Loucy (cell line): ENCODE results near the gene MYL7.

Source experiments
- H2AFZ ChIP-seq: fragments of 200-600 bp; sonication (generic); 2 replicates; pipeline ENCODE4 v1.6.0; 2016; ENCODE audit warnings: antibody characterized with exemption, mild to moderate bottlenecking, low read length, moderate library complexity
- H3F3A ChIP-seq: fragments of 200-600 bp; 2 replicates; pipeline ENCODE4 v1.6.0; 2016; ENCODE audit warnings: antibody characterized with exemption, low read depth, mild to moderate bottlenecking
- H3K27me3 ChIP-seq: fragments of 200-600 bp; sonication (generic); 2 replicates; pipeline ENCODE4 v1.6.1; 2014; ENCODE audit warnings: low read length, mild to moderate bottlenecking; ENCODE audit not compliant: insufficient read depth, poor library complexity, severe bottlenecking
- H3K36me3 ChIP-seq: fragments of 200-600 bp; sonication (generic); 2 replicates; pipeline ENCODE4 v1.6.1; 2016; ENCODE audit warnings: low read length; ENCODE audit not compliant: insufficient read depth
- H3K4me1 ChIP-seq: fragments of 200-600 bp; sonication (generic); 2 replicates; pipeline ENCODE4 v1.5.1; 2014; ENCODE audit warnings: low read length, mild to moderate bottlenecking; ENCODE audit not compliant: insufficient read depth, poor library complexity, severe bottlenecking
- H3K4me2 ChIP-seq: fragments of 200-600 bp; sonication (generic); 2 replicates; pipeline ENCODE4 v1.6.0; 2014; ENCODE audit warnings: antibody characterized with exemption, low read length, low read depth, mild to moderate bottlenecking; ENCODE audit not compliant: poor library complexity, severe bottlenecking
- H3K4me3 ChIP-seq: fragments of 200-600 bp; sonication (generic); 2 replicates; pipeline ENCODE4 v1.5.1; 2014; ENCODE audit warnings: low read length, mild to moderate bottlenecking, mixed read lengths; ENCODE audit not compliant: poor library complexity, severe bottlenecking
- H3K79me2 ChIP-seq: fragments of 200-600 bp; sonication (generic); 2 replicates; pipeline ENCODE4 v1.6.1; 2014; ENCODE audit warnings: low read length; ENCODE audit not compliant: insufficient read depth
- H3K9ac ChIP-seq: fragments of 200-600 bp; sonication (generic); 2 replicates; pipeline ENCODE4 v1.6.0; 2014; ENCODE audit warnings: mild to moderate bottlenecking, low read depth, low read length, moderate library complexity; ENCODE audit not compliant: poor library complexity, severe bottlenecking
- H3K9me2 ChIP-seq: fragments of 200-600 bp; sonication (generic); replicated peaks from 2 replicates; pipeline ENCODE4 v1.6.1; 2016; ENCODE audit warnings: low read depth, low read length, mixed read lengths
- H3K9me3 ChIP-seq: fragments of 200-600 bp; sonication (generic); 2 replicates; pipeline ENCODE4 v1.6.1; 2014; ENCODE audit warnings: mild to moderate bottlenecking, antibody characterized with exemption, low read length, low read depth; ENCODE audit not compliant: insufficient read depth
- H4K20me1 ChIP-seq: fragments of 200-600 bp; sonication (generic); 2 replicates; pipeline ENCODE4 v1.6.0; 2014; ENCODE audit warnings: antibody characterized with exemption, low read length, mild to moderate bottlenecking; ENCODE audit not compliant: insufficient read depth, poor library complexity, severe bottlenecking
- EZH2phosphoT487 ChIP-seq: fragments of 200-600 bp; IDR thresholded peaks from 2 replicates; pipeline ENCODE4 v1.6.1; 2018; ENCODE audit warnings: antibody characterized with exemption, mild to moderate bottlenecking, moderate library complexity, borderline replicate concordance
- TF ChIP-seq, protein P1 (sequence below): fragments of 200-600 bp; sonication (generic); conservative IDR thresholded peaks from 2 replicates; pipeline ENCODE4 v1.5.1; 2014; ENCODE audit warnings: mild to moderate bottlenecking, antibody characterized with exemption, low read length

Gene MYL7

DNA sequence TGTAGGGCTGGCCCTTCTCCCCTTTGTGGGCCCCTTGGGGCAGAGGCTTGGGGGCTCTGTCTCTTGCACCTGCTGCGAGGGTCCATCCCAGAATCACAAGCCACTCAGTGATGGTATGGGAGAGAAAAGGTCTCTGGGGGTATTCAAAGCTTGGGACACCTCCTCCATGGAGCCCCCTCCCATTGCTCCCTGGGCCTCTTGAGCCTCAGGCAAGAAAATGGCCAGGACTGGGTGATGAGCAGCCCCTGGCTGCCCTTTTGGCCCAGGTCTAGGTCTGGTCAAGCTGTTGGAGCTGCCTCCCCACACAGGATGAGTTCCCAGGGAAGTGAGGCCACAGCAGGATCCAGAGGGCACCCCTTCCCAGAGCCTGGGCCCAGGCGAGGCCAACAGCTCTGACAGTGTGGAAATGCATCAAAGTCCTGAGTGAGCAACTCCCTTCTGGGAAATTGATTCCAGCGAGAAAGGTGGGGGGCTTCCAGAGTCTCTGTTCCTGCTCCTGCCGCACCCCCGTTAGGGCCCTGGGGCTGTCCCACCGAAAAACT is 3.4 kb upstream of the MYL7 start:
- H3K9me3 ChIP-seq, result no peaks in the 10 kb centered on the region
- no peaks in the 10 kb centered on the region for H3F3A ChIP-seq
- H3K4me1 ChIP-seq, result no peaks in the 10 kb centered on the region
- H2AFZ ChIP-seq, result no peak overlapping the region
- TF ChIP-seq, protein P1, sequence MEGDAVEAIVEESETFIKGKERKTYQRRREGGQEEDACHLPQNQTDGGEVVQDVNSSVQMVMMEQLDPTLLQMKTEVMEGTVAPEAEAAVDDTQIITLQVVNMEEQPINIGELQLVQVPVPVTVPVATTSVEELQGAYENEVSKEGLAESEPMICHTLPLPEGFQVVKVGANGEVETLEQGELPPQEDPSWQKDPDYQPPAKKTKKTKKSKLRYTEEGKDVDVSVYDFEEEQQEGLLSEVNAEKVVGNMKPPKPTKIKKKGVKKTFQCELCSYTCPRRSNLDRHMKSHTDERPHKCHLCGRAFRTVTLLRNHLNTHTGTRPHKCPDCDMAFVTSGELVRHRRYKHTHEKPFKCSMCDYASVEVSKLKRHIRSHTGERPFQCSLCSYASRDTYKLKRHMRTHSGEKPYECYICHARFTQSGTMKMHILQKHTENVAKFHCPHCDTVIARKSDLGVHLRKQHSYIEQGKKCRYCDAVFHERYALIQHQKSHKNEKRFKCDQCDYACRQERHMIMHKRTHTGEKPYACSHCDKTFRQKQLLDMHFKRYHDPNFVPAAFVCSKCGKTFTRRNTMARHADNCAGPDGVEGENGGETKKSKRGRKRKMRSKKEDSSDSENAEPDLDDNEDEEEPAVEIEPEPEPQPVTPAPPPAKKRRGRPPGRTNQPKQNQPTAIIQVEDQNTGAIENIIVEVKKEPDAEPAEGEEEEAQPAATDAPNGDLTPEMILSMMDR, result no peak
- TF ChIP-seq EZH2phosphoT487, result no peak
- no peak overlapping the region for H3K4me3 ChIP-seq
- H3K9me2 ChIP-seq, result no peaks in the 10 kb centered on the region
- H3K4me2 ChIP-seq, result no peak overlapping the region
- no peaks in the 10 kb centered on the region for H3K79me2 ChIP-seq
- H4K20me1 ChIP-seq, result no peaks in the 10 kb centered on the region
- no peaks in the 10 kb centered on the region for H3K27me3 ChIP-seq
- no peak overlapping the region for H3K9ac ChIP-seq
- no peaks in the 10 kb centered on the region for H3K36me3 ChIP-seq

DNA sequence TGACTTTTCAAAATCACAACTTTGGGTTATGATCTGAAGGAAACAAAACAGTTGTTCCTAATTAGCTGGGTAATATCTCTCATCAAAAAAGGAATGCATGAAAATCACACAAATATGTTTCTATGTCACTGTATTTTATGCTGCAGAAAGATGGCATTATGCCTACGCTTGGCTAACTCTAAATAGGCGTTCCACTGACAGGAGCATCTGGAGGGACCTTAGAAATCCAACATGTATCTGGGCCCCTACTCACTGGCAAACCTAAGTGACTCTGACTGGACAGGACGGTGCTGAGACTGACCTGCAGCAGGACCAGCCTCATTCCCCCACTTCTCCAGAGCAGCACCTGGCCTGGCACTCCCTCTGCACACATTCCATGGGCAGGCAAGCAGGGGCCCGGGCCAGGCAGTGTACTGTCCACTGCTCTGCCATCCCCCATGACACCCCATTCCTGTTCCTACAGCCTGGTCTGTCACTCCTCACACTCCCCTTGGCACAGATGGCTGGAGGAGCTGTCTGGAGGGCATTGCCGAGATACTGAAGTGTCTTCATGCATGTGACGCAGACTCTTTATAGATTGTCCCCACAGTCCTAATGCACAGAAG is 2.6 kb upstream of the MYL7 start:
- Histone ChIP-seq H3F3A (no peaks in the 10 kb centered on the region), H3K9me2 (no peaks in the 10 kb centered on the region), H3K27me3 (no peaks in the 10 kb centered on the region), H2AFZ (no peak overlapping the region), H3K4me1 (no peaks in the 10 kb centered on the region), H3K79me2 (no peaks in the 10 kb centered on the region), H3K9ac (no peak overlapping the region), H3K36me3 (no peaks in the 10 kb centered on the region), H3K4me2 (no peak overlapping the region), H3K4me3 (no peak overlapping the region), H3K9me3 (no peaks in the 10 kb centered on the region), H4K20me1 (no peaks in the 10 kb centered on the region)
- TF ChIP-seq, protein P1, result no peak
- no peak for TF ChIP-seq EZH2phosphoT487

DNA sequence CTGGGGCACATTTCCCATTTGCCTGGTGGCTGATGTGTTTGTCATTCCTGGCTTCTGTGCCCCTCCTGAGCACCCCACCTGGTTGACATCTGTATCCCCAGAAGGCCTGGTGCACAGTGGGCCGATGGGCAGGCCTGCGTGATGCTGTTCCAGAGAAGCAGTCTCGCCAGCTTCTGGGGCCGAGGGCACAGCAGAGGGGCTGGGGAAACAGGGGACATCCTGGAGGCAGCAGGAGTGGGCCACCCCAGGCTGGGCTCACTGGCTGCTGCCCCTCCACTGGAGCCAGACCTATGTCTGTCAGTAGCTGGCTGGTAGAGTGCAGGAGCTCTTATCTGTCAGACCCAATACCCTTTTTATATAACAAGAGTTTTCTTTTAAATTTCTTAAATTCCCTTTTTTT is 896 bp upstream of the MYL7 start:
- Histone ChIP-seq H3K4me1 (no peaks in the 10 kb centered on the region), H4K20me1 (no peaks in the 10 kb centered on the region), H3K36me3 (no peaks in the 10 kb centered on the region), H3K4me2 (no peak overlapping the region), H3K9me2 (no peaks in the 10 kb centered on the region), H3K4me3 (no peak overlapping the region), H2AFZ (no peak overlapping the region), H3F3A (no peaks in the 10 kb centered on the region), H3K27me3 (no peaks in the 10 kb centered on the region), H3K9ac (no peak overlapping the region), H3K9me3 (no peaks in the 10 kb centered on the region), H3K79me2 (no peaks in the 10 kb centered on the region)
- TF ChIP-seq, protein P1, result no peak
- TF ChIP-seq EZH2phosphoT487, result no peak
